HG03045 (cell line): Measurements from ENCODE around the gene DNAAF9.
"Not testable (repeated sequence)": the region's sequence is repeated elsewhere in the genome, so short reads cannot be mapped to it uniquely, and the experiment has no call there.

Source experiments
- ATAC-seq: cut with Tn5 transposase; IDR thresholded peaks from one replicate; pipeline ENCODE4 v1.9.1; 2021; ENCODE audit warnings: mild to moderate bottlenecking, moderate library complexity; ENCODE audit not compliant: unreplicated experiment

Gene DNAAF9

GRCh38 chr20:3407040-3407770 is at the start of gene DNAAF9:
DNAAF9 (minus strand) TSS chr20:3407669; CDS start chr20:3407557, 112 bp downstream.
- ATAC-seq: peak; percentile 42

- ATAC-seq: no peak
Observed at GRCh38 chr20:3456648-3457047, 49.2 kb upstream of the DNAAF9 start.

GRCh38 chr20:3454831-3455230 is 47.4 kb upstream of the DNAAF9 start:
- ATAC-seq: no peak

- ATAC-seq: no peak
Observed at GRCh38 chr20:3452690-3453089, 45.2 kb upstream of the DNAAF9 start.

GRCh38 chr20:3452136-3452535 is 44.7 kb upstream of the DNAAF9 start:
- ATAC-seq: no peak

GRCh38 chr20:3449319-3449718 is 41.9 kb upstream of the DNAAF9 start:
- no peak for ATAC-seq

- ATAC-seq: no peak
Observed at GRCh38 chr20:3447321-3447720, 39.9 kb upstream of the DNAAF9 start.

- no peak for ATAC-seq
Observed at GRCh38 chr20:3446779-3447178, 39.3 kb upstream of the DNAAF9 start.

GRCh38 chr20:3436864-3437574 is 29.6 kb upstream of the DNAAF9 start:
- no peak for ATAC-seq

- ATAC-seq: no peak
Observed at GRCh38 chr20:3434232-3434631, 26.8 kb upstream of the DNAAF9 start.

GRCh38 chr20:3433744-3434143 is 26.3 kb upstream of the DNAAF9 start:
- ATAC-seq: no peak

GRCh38 chr20:3432844-3433243 is 25.4 kb upstream of the DNAAF9 start:
- no peak for ATAC-seq

- ATAC-seq: no peak
Observed at GRCh38 chr20:3431109-3431508, 23.6 kb upstream of the DNAAF9 start.

- no peak for ATAC-seq
Observed at GRCh38 chr20:3430376-3431069, 23.1 kb upstream of the DNAAF9 start.

GRCh38 chr20:3426766-3427165 is 19.3 kb upstream of the DNAAF9 start:
- ATAC-seq: not testable (repeated sequence)

- ATAC-seq: no peak
Observed at GRCh38 chr20:3423126-3423525, 15.7 kb upstream of the DNAAF9 start.

- no peak for ATAC-seq
Observed at GRCh38 chr20:3421985-3422384, 14.5 kb upstream of the DNAAF9 start.

- peak; percentile 70 for ATAC-seq
Observed at GRCh38 chr20:3420211-3420707, 12.8 kb upstream of the DNAAF9 start.

- not testable (repeated sequence) for ATAC-seq
Observed at GRCh38 chr20:3418161-3418560, 10.7 kb upstream of the DNAAF9 start.

GRCh38 chr20:3414122-3414521 is 6.7 kb upstream of the DNAAF9 start:
- ATAC-seq: no peak

GRCh38 chr20:3413393-3413889 is 6.0 kb upstream of the DNAAF9 start:
- ATAC-seq: no peak
